Upper lobe of right lung (tissue), 1 donor: ENCODE data around the gene DYRK1A. TPM values are rescaled to one million over a fixed set of nuclear protein-coding genes. Genes with fewer than 3 reads are reported as not detected.
A peak's percentile ranks its signal among the peaks of the same experiment; 100 is the strongest.

Source experiments
- ATAC-seq: fragments of 200-7000 bp; cut with Tn5 transposase; one replicate; pipeline ENCODE4 v1.9.1; 2020; ENCODE audit warnings: mild to moderate bottlenecking, moderate library complexity
- DNase-seq: peaks from one replicate; pipeline ENCODE4 v3.0.0-alpha.2; 2020
- H3K27ac ChIP-seq: fragments of 200-600 bp; one replicate; pipeline ENCODE4 v1.8.0; 2022
- H3K27me3 ChIP-seq: fragments of 200-600 bp; one replicate; pipeline ENCODE4 v1.8.0; 2022; ENCODE audit warnings: mild to moderate bottlenecking
- H3K36me3 ChIP-seq: fragments of 200-600 bp; one replicate; pipeline ENCODE4 v1.8.0; 2022
- H3K4me1 ChIP-seq: fragments of 200-600 bp; one replicate; pipeline ENCODE4 v1.8.0; 2022
- H3K4me3 ChIP-seq: fragments of 200-600 bp; one replicate; pipeline ENCODE4 v1.8.0; 2022; ENCODE audit warnings: mild to moderate bottlenecking
- H3K9me3 ChIP-seq: fragments of 200-600 bp; one replicate; pipeline ENCODE4 v1.8.0; 2022
- intact Hi-C: fragments of 100-400 bp; cut with DNase I; formaldehyde crosslinking; loops from one replicate; pipeline ENCODE4 v1.11.0; 2022
- total RNA-seq: library from RNA; stranded (reverse); fragmentation: NEBNext Ultra II Directional; extraction: Animal tissue kit (Norgen Biotek cat#: 25700); gene quantifications from one replicate; pipeline ENCODE4 v1.2.1, GENCODE V29; 2021
- TF ChIP-seq, protein P1 (sequence below): fragments of 200-600 bp; IDR thresholded peaks from one replicate; pipeline ENCODE4 v1.8.0; 2022; ENCODE audit warnings: antibody characterized with exemption
- donor health status: DM: no; HTN: yes; CAD: no; lungs with severe emphysema.

The DYRK1A gene
- total RNA-seq, 1 donor from 2014 or later, result 70.9 TPM

- no peak for ATAC-seq
These were observed 94.9 kb downstream of the DYRK1A start for GRCh38 chr21:37461479-37461878.

GRCh38 chr21:37462087-37462861 is 95.7 kb downstream of the DYRK1A start:
- Histone ChIP-seq H3K4me3 (no peak overlapping the region), H3K27ac (no peak overlapping the region), H3K4me1 (peaks cover 61% of the 10 kb centered on the region), H3K27me3 (no peaks in the 10 kb centered on the region), H3K9me3 (no peaks in the 10 kb centered on the region), H3K36me3 (no peaks in the 10 kb centered on the region)
- TF ChIP-seq, protein P1, sequence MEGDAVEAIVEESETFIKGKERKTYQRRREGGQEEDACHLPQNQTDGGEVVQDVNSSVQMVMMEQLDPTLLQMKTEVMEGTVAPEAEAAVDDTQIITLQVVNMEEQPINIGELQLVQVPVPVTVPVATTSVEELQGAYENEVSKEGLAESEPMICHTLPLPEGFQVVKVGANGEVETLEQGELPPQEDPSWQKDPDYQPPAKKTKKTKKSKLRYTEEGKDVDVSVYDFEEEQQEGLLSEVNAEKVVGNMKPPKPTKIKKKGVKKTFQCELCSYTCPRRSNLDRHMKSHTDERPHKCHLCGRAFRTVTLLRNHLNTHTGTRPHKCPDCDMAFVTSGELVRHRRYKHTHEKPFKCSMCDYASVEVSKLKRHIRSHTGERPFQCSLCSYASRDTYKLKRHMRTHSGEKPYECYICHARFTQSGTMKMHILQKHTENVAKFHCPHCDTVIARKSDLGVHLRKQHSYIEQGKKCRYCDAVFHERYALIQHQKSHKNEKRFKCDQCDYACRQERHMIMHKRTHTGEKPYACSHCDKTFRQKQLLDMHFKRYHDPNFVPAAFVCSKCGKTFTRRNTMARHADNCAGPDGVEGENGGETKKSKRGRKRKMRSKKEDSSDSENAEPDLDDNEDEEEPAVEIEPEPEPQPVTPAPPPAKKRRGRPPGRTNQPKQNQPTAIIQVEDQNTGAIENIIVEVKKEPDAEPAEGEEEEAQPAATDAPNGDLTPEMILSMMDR, result no peak
- DNase-seq (no peak), ATAC-seq (no peak)
- intact Hi-C loops, result no loop called here

More at GRCh38 chr21:37461479-37461878, 94.9 kb downstream of the DYRK1A start:
- Histone ChIP-seq H3K36me3 (no peaks in the 10 kb centered on the region), H3K4me3 (no peak overlapping the region), H3K9me3 (no peaks in the 10 kb centered on the region), H3K27ac (no peak overlapping the region), H3K4me1 (peaks cover 65% of the 10 kb centered on the region), H3K27me3 (no peaks in the 10 kb centered on the region)
- no peak for DNase-seq
- TF ChIP-seq, protein P1, result no peak
- intact Hi-C loops, result no loop called here

GRCh38 chr21:37463083-37463801 is 96.7 kb downstream of the DYRK1A start:
- no peak for DNase-seq
- intact Hi-C loops, result no loop called here
- Histone ChIP-seq H3K4me3 (peak overlapping the region; percentile 7), H3K27me3 (no peaks in the 10 kb centered on the region), H3K27ac (peak overlapping the region; percentile 0), H3K4me1 (peaks cover 60% of the 10 kb centered on the region), H3K9me3 (no peaks in the 10 kb centered on the region), H3K36me3 (no peaks in the 10 kb centered on the region)
- peak; percentile 92 for ATAC-seq
- TF ChIP-seq, protein P1, result peak; percentile 27

- Histone ChIP-seq H3K27ac (no peak overlapping the region), H3K4me3 (no peak overlapping the region), H3K27me3 (no peaks in the 10 kb centered on the region), H3K9me3 (no peaks in the 10 kb centered on the region), H3K36me3 (no peaks in the 10 kb centered on the region), H3K4me1 (peaks cover 26% of the 10 kb centered on the region)
- TF ChIP-seq, protein P1, result no peak
- no peak for DNase-seq
- intact Hi-C loops, result no loop called here
- no peak for ATAC-seq
These were observed 100.5 kb downstream of the DYRK1A start for GRCh38 chr21:37467082-37467481.

DNA sequence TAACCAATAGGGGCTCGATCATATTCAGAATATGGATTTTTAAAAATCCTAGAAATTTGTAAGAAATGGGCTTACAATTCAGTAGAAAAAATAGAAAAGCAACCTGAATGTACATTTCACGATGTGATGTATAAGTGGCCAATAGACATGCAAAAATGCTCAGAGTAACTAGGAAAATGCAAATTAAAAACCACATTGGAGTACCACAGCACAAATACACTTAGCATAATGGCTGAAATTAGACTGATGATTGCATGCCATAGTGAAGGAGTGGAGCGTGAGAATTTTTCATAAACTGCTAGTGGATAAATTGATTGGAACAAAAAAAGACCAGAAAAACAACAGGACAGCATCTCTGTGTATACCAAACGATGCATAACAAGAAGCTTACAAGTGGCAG is 102.3 kb downstream of the DYRK1A start:
- H3K4me1 ChIP-seq, result peaks cover 11% of the 10 kb centered on the region
- TF ChIP-seq, protein P1, result no peak
- ATAC-seq (no peak), DNase-seq (no peak)
- no peak overlapping the region for H3K4me3 ChIP-seq
- no peaks in the 10 kb centered on the region for H3K27me3 ChIP-seq
- H3K27ac ChIP-seq, result no peak overlapping the region
- H3K36me3 ChIP-seq, result peaks cover 6% of the 10 kb centered on the region
- intact Hi-C loops, result no loop called here
- no peaks in the 10 kb centered on the region for H3K9me3 ChIP-seq
